ENCODE measurements around the gene GASK1A. TPM values are rescaled to one million over a fixed set of nuclear protein-coding genes. Genes with fewer than 3 reads are reported as not detected.

The GASK1A gene
- total and polyA plus RNA-seq, 2 experiments from 2014 or later = 2.6 to 11.1 TPM

- Mint-ChIP-seq H3K9me3 (no peaks in the 10 kb centered on the region), H3K27ac (no peak overlapping the region), H3K27me3 (ENCODE audit: insufficient read depth, low read depth, poor library complexity) (no peaks in the 10 kb centered on the region), H3K4me1 (no peaks in the 10 kb centered on the region), H3K4me3 (no peak overlapping the region), H3K36me3 (ENCODE audit: low read depth) (no peaks in the 10 kb centered on the region; the same call in 2 of the 3 replicates)
- no peak overlapping the region for H3K4me3 ChIP-seq
- H3F3A ChIP-seq (replicated peaks; ENCODE audit: low read depth) = no peaks in the 10 kb centered on the region
- no peaks in the 10 kb centered on the region for H3K4me1 ChIP-seq (ENCODE audit: insufficient read depth)
- H3K27me3 ChIP-seq (ENCODE audit: insufficient read depth) = no peaks in the 10 kb centered on the region
- no peak for DNase-seq (ENCODE audit: low spot score)
- H3K4me2 ChIP-seq = no peak overlapping the region
- H3K9me2 ChIP-seq (ENCODE audit: insufficient read depth) = peaks cover 7% of the 10 kb centered on the region; the same call in 1 of the 2 replicates
- no peak overlapping the region for H3K27ac ChIP-seq (ENCODE audit: low read depth)
- no peak for TF ChIP-seq ZNF114 (CRISPR knock-in tag; IDR thresholded peaks at IDR 0.05)
- no peak for TF ChIP-seq ETS1 (IDR thresholded peaks at IDR 0.05)
- TF ChIP-seq EZH2phosphoT487 (IDR thresholded peaks at IDR 0.05; ENCODE audit: unreplicated experiment) = no peak
- TF ChIP-seq CREB1 (CRISPR knock-in tag; IDR thresholded peaks at IDR 0.05; ENCODE audit: low read depth) = no peak
- TF ChIP-seq NANOG (IDR thresholded peaks at IDR 0.05; ENCODE audit: borderline replicate concordance) = no peak
- TF ChIP-seq CTCF (conservative IDR thresholded peaks at IDR 0.05; ENCODE audit: low read depth in 2 of 2) = no peak
- TF ChIP-seq, protein P1, sequence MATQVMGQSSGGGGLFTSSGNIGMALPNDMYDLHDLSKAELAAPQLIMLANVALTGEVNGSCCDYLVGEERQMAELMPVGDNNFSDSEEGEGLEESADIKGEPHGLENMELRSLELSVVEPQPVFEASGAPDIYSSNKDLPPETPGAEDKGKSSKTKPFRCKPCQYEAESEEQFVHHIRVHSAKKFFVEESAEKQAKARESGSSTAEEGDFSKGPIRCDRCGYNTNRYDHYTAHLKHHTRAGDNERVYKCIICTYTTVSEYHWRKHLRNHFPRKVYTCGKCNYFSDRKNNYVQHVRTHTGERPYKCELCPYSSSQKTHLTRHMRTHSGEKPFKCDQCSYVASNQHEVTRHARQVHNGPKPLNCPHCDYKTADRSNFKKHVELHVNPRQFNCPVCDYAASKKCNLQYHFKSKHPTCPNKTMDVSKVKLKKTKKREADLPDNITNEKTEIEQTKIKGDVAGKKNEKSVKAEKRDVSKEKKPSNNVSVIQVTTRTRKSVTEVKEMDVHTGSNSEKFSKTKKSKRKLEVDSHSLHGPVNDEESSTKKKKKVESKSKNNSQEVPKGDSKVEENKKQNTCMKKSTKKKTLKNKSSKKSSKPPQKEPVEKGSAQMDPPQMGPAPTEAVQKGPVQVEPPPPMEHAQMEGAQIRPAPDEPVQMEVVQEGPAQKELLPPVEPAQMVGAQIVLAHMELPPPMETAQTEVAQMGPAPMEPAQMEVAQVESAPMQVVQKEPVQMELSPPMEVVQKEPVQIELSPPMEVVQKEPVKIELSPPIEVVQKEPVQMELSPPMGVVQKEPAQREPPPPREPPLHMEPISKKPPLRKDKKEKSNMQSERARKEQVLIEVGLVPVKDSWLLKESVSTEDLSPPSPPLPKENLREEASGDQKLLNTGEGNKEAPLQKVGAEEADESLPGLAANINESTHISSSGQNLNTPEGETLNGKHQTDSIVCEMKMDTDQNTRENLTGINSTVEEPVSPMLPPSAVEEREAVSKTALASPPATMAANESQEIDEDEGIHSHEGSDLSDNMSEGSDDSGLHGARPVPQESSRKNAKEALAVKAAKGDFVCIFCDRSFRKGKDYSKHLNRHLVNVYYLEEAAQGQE (IDR thresholded peaks at IDR 0.05; ENCODE audit: unreplicated experiment) = no peak
- no peak for TF ChIP-seq ZNF331 (CRISPR knock-in tag; IDR thresholded peaks at IDR 0.05; ENCODE audit: low read depth)
- no peak for TF ChIP-seq JUNB (IDR thresholded peaks at IDR 0.05; ENCODE audit: unreplicated experiment)
- TF ChIP-seq EZH2 (IDR thresholded peaks at IDR 0.05; ENCODE audit: low read depth, unreplicated experiment) = no peak
- TF ChIP-seq STAT1 (IDR thresholded peaks at IDR 0.05; ENCODE audit: unreplicated experiment) = no peak
- TF ChIP-seq POLR2AphosphoS5 (IDR thresholded peaks at IDR 0.05; ENCODE audit: low read depth) = no peak
- TF ChIP-seq, protein P2, sequence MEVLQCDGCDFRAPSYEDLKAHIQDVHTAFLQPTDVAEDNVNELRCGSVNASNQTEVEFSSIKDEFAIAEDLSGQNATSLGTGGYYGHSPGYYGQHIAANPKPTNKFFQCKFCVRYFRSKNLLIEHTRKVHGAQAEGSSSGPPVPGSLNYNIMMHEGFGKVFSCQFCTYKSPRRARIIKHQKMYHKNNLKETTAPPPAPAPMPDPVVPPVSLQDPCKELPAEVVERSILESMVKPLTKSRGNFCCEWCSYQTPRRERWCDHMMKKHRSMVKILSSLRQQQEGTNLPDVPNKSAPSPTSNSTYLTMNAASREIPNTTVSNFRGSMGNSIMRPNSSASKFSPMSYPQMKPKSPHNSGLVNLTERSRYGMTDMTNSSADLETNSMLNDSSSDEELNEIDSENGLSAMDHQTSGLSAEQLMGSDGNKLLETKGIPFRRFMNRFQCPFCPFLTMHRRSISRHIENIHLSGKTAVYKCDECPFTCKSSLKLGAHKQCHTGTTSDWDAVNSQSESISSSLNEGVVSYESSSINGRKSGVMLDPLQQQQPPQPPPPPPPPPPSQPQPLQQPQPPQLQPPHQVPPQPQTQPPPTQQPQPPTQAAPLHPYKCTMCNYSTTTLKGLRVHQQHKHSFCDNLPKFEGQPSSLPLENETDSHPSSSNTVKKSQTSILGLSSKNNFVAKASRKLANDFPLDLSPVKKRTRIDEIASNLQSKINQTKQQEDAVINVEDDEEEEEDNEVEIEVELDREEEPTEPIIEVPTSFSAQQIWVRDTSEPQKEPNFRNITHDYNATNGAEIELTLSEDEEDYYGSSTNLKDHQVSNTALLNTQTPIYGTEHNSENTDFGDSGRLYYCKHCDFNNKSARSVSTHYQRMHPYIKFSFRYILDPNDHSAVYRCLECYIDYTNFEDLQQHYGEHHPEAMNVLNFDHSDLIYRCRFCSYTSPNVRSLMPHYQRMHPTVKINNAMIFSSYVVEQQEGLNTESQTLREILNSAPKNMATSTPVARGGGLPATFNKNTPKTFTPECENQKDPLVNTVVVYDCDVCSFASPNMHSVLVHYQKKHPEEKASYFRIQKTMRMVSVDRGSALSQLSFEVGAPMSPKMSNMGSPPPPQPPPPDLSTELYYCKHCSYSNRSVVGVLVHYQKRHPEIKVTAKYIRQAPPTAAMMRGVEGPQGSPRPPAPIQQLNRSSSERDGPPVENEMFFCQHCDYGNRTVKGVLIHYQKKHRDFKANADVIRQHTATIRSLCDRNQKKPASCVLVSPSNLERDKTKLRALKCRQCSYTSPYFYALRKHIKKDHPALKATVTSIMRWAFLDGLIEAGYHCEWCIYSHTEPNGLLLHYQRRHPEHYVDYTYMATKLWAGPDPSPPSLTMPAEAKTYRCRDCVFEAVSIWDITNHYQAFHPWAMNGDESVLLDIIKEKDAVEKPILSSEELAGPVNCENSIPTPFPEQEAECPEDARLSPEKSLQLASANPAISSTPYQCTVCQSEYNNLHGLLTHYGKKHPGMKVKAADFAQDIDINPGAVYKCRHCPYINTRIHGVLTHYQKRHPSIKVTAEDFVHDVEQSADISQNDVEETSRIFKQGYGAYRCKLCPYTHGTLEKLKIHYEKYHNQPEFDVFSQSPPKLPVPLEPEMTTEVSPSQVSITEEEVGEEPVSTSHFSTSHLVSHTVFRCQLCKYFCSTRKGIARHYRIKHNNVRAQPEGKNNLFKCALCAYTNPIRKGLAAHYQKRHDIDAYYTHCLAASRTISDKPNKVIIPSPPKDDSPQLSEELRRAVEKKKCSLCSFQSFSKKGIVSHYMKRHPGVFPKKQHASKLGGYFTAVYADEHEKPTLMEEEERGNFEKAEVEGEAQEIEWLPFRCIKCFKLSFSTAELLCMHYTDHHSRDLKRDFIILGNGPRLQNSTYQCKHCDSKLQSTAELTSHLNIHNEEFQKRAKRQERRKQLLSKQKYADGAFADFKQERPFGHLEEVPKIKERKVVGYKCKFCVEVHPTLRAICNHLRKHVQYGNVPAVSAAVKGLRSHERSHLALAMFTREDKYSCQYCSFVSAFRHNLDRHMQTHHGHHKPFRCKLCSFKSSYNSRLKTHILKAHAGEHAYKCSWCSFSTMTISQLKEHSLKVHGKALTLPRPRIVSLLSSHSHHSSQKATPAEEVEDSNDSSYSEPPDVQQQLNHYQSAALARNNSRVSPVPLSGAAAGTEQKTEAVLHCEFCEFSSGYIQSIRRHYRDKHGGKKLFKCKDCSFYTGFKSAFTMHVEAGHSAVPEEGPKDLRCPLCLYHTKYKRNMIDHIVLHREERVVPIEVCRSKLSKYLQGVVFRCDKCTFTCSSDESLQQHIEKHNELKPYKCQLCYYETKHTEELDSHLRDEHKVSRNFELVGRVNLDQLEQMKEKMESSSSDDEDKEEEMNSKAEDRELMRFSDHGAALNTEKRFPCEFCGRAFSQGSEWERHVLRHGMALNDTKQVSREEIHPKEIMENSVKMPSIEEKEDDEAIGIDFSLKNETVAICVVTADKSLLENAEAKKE (CRISPR knock-in tag; IDR thresholded peaks at IDR 0.05) = no peak
- no peaks in the 10 kb centered on the region for H3K79me2 ChIP-seq (replicated peaks; ENCODE audit: insufficient read depth)
- no peak for ATAC-seq
- no peaks in the 10 kb centered on the region for H4K20me1 ChIP-seq (replicated peaks; ENCODE audit: insufficient read depth)
- H2AFZ ChIP-seq = no peak overlapping the region
- no peaks in the 10 kb centered on the region for H3K36me3 ChIP-seq (ENCODE audit: insufficient read depth)
Measured at GRCh38 chr3:43014241-43014640, 35.1 kb downstream of the GASK1A start.

Data from GM23338 (cell line).